Hippocampal formation (tissue), 2 donors: ENCODE measurements around the gene NEURL2.
"Not testable (repeated sequence)": the region's sequence is repeated elsewhere in the genome, so short reads cannot be mapped to it uniquely, and the experiment has no call there.

Source experiments
- DNase-seq, 2 donors: peaks; one replicate each; lab custom pipeline; 2025; lab: John Stamatoyannopoulos, UW

NEURL2 gene

GRCh38 chr20:45899046-45899835 is 8.2 kb upstream of the NEURL2 start:
- no peak for DNase-seq

- no peak for DNase-seq
Observed at GRCh38 chr20:45898285-45898684, 7.3 kb upstream of the NEURL2 start.

GRCh38 chr20:45897692-45898091 is 6.7 kb upstream of the NEURL2 start:
- no peak for DNase-seq

GRCh38 chr20:45897289-45897688 is 6.3 kb upstream of the NEURL2 start:
- DNase-seq = no peak

GRCh38 chr20:45896641-45897161 is 5.7 kb upstream of the NEURL2 start:
- DNase-seq = no peak

- DNase-seq = no peak
Observed at GRCh38 chr20:45894797-45895196, 3.8 kb upstream of the NEURL2 start.

- DNase-seq = no peak
Observed at GRCh38 chr20:45893831-45894230, 2.8 kb upstream of the NEURL2 start.

GRCh38 chr20:45892828-45893500 is 2.0 kb upstream of the NEURL2 start:
- DNase-seq = no peak

GRCh38 chr20:45892049-45892825 is 1.2 kb upstream of the NEURL2 start:
- DNase-seq = no peak

GRCh38 chr20:45890077-45890984 is 677 bp downstream of the NEURL2 start:
- peak in 1 of 2 donors; percentile 49 for DNase-seq

GRCh38 chr20:45888681-45889080 is 2.3 kb downstream of the NEURL2 start:
- no peak for DNase-seq

GRCh38 chr20:45887346-45887715 is 3.7 kb downstream of the NEURL2 start, which contains the start of gene SPATA25:
TSS of gene SPATA25 (minus strand) at chr20:45887622. CDS start at chr20:45887590, 32 bp downstream.
- DNase-seq = no peak

GRCh38 chr20:45886590-45887345 is 4.2 kb downstream of the NEURL2 start:
- no peak for DNase-seq

- DNase-seq = no peak
Observed at GRCh38 chr20:45883100-45883469, 7.9 kb downstream of the NEURL2 start.

GRCh38 chr20:45882469-45883099 is 8.4 kb downstream of the NEURL2 start:
- no peak for DNase-seq

- DNase-seq = peak; percentile 96 to 98
Observed at GRCh38 chr20:45880988-45881788, 9.8 kb downstream of the NEURL2 start, which contains the start of gene ZSWIM1. TSS of gene ZSWIM1 (plus strand) at chr20:45881227. CDS start at chr20:45882593, 1,366 bp downstream.

GRCh38 chr20:45878076-45878761 is 12.8 kb downstream of the NEURL2 start:
- no peak for DNase-seq

- no peak for DNase-seq
Observed at GRCh38 chr20:45874576-45874975, 16.4 kb downstream of the NEURL2 start.

GRCh38 chr20:45874104-45874481 is 16.9 kb downstream of the NEURL2 start:
- not testable (repeated sequence) for DNase-seq
